ENCODE results near the gene ROR2. TPM values are rescaled to one million over a fixed set of nuclear protein-coding genes. Genes with fewer than 3 reads are reported as not detected.

Gene ROR2
- total and polyA plus RNA-seq, 4 donors = 2.7 to 32.3 (median 9.2) TPM

GRCh38 chr9:91803151-91803940 lies 146.7 kb downstream of the ROR2 start:
- ATAC-seq (ENCODE audit: insufficient read depth, low FRiP score) = no peak

GRCh38 chr9:91802391-91802790 lies 147.6 kb downstream of the ROR2 start:
- WGBS, 2 donors = 55 to 84% methylated on average over 5 of the region's 5 CpGs
- Histone ChIP-seq H3K9ac (ENCODE audit: insufficient read depth in 1 of 2, low read length in 2 of 2) (no peak overlapping the region), H3K4me1 (ENCODE audit: control insufficient read depth in 5 of 5, insufficient read depth in 5 of 5, low read length in 5 of 5) (peaks cover 0 to 56% (median 16%) of the 10 kb centered on the region in 5 donors), H3K36me3 (ENCODE audit: control insufficient read depth in 4 of 4, insufficient read depth in 4 of 4, low read length in 4 of 4) (no peaks in the 10 kb centered on the region), H3K27me3 (ENCODE audit: control insufficient read depth in 3 of 3, insufficient read depth in 3 of 3, low read length in 2 of 3) (peaks cover 0 to 4% (median 0%) of the 10 kb centered on the region in 3 donors), H3K9me3 (ENCODE audit: control insufficient read depth in 4 of 4, insufficient read depth in 3 of 4, low read length in 3 of 4) (no peaks in the 10 kb centered on the region), H3K27ac (ENCODE audit: low read depth in 1 of 2, low read length in 1 of 2) (no peak overlapping the region), H3K4me3 (no peak overlapping the region)
- TF ChIP-seq, protein P1, sequence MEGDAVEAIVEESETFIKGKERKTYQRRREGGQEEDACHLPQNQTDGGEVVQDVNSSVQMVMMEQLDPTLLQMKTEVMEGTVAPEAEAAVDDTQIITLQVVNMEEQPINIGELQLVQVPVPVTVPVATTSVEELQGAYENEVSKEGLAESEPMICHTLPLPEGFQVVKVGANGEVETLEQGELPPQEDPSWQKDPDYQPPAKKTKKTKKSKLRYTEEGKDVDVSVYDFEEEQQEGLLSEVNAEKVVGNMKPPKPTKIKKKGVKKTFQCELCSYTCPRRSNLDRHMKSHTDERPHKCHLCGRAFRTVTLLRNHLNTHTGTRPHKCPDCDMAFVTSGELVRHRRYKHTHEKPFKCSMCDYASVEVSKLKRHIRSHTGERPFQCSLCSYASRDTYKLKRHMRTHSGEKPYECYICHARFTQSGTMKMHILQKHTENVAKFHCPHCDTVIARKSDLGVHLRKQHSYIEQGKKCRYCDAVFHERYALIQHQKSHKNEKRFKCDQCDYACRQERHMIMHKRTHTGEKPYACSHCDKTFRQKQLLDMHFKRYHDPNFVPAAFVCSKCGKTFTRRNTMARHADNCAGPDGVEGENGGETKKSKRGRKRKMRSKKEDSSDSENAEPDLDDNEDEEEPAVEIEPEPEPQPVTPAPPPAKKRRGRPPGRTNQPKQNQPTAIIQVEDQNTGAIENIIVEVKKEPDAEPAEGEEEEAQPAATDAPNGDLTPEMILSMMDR (IDR thresholded peaks at IDR 0.05; ENCODE audit: control extremely low read depth, extremely low read depth) = no peak
- no peak for ATAC-seq (ENCODE audit: insufficient read depth, low FRiP score)
- DNase-seq = no peak

More at GRCh38 chr9:91803151-91803940, 146.7 kb downstream of the ROR2 start:
- H3K9me3 ChIP-seq (ENCODE audit: control insufficient read depth in 4 of 4, insufficient read depth in 3 of 4, low read length in 3 of 4) = no peaks in the 10 kb centered on the region
- TF ChIP-seq, protein P1 (IDR thresholded peaks at IDR 0.05; ENCODE audit: control extremely low read depth, extremely low read depth) = no peak
- no peak overlapping the region for H3K9ac ChIP-seq (ENCODE audit: insufficient read depth in 1 of 2, low read length in 2 of 2)
- H3K4me1 ChIP-seq (ENCODE audit: control insufficient read depth in 5 of 5, insufficient read depth in 5 of 5, low read length in 5 of 5) = peaks cover 0 to 56% (median 16%) of the 10 kb centered on the region in 5 donors
- peaks cover 0 to 4% (median 0%) of the 10 kb centered on the region in 3 donors for H3K27me3 ChIP-seq (ENCODE audit: control insufficient read depth in 3 of 3, insufficient read depth in 3 of 3, low read length in 2 of 3)
- 75 to 89% methylated on average over 8 of the region's 8 CpGs for WGBS, 2 donors
- H3K4me3 ChIP-seq = no peak overlapping the region
- DNase-seq = peak in 2 of 3 donors; percentile 65 to 77
- H3K27ac ChIP-seq (ENCODE audit: low read depth in 1 of 2, low read length in 1 of 2) = no peak overlapping the region
- no peaks in the 10 kb centered on the region for H3K36me3 ChIP-seq (ENCODE audit: control insufficient read depth in 4 of 4, insufficient read depth in 4 of 4, low read length in 4 of 4)

- H3K9ac ChIP-seq (ENCODE audit: insufficient read depth in 1 of 2, low read length in 2 of 2) = no peak overlapping the region
- no peak overlapping the region for H3K27ac ChIP-seq (ENCODE audit: low read depth in 1 of 2, low read length in 1 of 2)
- H3K4me1 ChIP-seq (ENCODE audit: control insufficient read depth in 5 of 5, insufficient read depth in 5 of 5, low read length in 5 of 5) = peaks cover 0 to 56% (median 13%) of the 10 kb centered on the region in 5 donors
- H3K36me3 ChIP-seq (ENCODE audit: control insufficient read depth in 4 of 4, insufficient read depth in 4 of 4, low read length in 4 of 4) = no peaks in the 10 kb centered on the region
- H3K4me3 ChIP-seq = no peak overlapping the region
- peak; percentile 61 to 88 (median 85) for DNase-seq
- ATAC-seq (ENCODE audit: insufficient read depth, low FRiP score) = no peak
- WGBS, 2 donors = 72 to 86% methylated on average over 12 of the region's 12 CpGs
- peaks cover 0 to 4% (median 0%) of the 10 kb centered on the region in 3 donors for H3K27me3 ChIP-seq (ENCODE audit: control insufficient read depth in 3 of 3, insufficient read depth in 3 of 3, low read length in 2 of 3)
- TF ChIP-seq, protein P1 (IDR thresholded peaks at IDR 0.05; ENCODE audit: control extremely low read depth, extremely low read depth) = no peak
- H3K9me3 ChIP-seq (ENCODE audit: control insufficient read depth in 4 of 4, insufficient read depth in 3 of 4, low read length in 3 of 4) = no peaks in the 10 kb centered on the region
Measured at GRCh38 chr9:91800473-91801030, 149.5 kb downstream of the ROR2 start.

Measured in lung (tissue), 12 donors.